ENCODE measurements around the gene ANKRD34B.
"Not testable (repeated sequence)": the region's sequence is repeated elsewhere in the genome, so short reads cannot be mapped to it uniquely, and the experiment has no call there.

The ANKRD34B gene

DNA sequence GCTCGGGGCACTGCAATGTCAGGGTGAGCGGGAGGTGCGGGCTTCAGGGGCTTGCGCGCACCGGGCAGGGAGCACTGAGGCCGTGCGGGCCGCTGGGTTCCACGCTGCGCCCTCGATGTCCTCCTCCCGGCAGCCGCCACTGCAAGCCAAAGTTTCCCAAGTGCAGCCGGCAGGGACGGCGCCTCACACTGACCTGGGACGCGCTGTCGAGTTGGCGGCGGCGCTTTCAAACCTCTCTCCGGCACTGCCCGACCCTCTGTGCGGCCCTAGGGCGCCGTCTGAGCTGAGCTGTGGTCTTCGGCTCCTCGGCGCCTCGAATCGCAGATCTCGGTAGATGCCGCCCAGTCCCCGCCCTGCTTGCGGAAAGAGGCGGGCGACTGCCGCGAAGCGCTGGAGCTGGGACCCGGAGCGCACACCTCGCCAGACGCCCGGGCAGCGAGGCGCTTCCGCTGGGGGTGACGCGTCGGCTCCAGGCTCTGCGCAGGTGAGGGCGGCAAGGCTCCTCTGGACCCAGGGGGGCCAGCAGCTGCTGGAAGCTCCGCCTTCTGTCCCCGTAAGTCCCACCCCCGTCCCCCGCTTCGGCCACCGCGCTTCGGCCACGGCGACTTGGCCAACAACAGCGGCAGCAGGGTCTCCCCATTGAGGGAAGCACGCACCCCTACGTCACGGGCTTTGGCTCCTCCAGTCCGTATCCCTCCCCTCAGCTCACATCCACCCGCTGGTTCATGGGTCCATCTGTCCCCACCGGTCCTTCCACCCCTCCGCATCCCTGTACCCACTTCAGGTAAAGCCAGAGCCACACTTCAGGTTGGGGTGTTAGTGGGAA, at the start of gene ANKRD34B:
Gene ANKRD34B, minus strand, starts transcription at position 320 of the 826 bp plus-strand sequence. CDS start 10,261 bp downstream, outside the sequence.
- DNase-seq (ENCODE audit: extremely low spot score, insufficient read length, low read depth) (peak; percentile 17), FAIRE-seq (no peak)

GRCh38 chr5:80619086-80619485, 49.0 kb upstream of the ANKRD34B start:
- DNase-seq (ENCODE audit: extremely low spot score, insufficient read length, low read depth): no peak
- no peak for FAIRE-seq

DNA sequence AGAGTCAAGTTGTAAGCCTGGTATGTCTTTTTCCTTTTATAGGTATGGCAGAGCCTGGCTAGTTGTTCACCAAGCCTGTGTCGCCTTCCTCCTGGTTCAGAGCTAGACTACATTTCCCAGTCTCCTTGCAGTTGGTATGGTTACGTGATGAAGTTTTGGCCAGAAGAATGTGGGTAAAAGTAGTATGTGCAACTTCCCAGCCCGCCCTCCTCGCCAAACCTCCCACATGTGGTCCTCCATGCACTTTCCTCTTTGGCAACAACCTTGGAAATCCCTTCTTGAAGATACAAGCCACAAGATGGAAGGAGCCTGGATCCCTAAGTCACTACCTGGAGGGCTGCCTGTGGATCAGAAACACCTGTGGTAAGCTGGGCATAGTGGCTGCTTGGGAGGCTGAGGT, 48.4 kb upstream of the ANKRD34B start:
- FAIRE-seq: no peak
- DNase-seq (ENCODE audit: extremely low spot score, insufficient read length, low read depth): no peak

GRCh38 chr5:80615266-80615914, 45.3 kb upstream of the ANKRD34B start:
- DNase-seq (ENCODE audit: extremely low spot score, insufficient read length, low read depth) (no peak), FAIRE-seq (no peak)

DNA sequence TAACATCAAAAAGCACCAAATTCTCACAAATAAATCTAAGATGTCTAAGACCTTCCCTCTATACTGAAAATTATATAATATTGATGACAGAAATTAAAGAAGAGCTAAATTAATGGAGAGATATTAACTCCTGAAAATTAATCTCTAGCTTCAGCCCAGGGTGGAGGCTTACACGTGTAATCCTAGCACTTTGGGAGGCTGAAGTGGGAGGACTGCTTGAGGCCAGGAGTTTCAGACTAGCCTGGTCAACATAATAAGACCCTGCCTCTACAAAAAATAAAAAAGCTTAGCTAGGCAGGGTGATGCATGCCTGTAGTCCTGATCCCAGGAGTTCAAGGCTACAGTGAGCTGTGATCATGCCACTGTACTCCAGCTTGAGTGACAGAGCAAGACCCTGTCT, 39.6 kb upstream of the ANKRD34B start:
- no peak for FAIRE-seq

DNA sequence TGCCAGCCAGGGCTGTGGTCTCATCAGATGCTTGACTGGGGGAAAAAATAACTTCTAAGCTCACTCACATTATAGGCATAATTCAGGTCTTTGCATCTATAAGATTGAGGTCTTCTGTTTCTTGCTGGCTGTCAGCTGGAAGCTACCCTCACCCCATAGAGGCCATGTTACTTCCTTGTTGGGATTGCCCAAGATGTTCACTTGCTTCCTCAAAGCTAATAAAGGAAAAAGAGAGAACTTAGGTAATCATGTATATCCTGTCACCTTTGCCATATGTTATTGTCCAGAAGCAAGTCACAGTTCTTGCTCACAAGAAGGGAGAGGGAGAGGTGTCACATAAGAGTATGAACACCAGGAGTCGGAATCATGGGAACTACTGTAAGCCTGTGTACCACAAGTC, 38.7 kb upstream of the ANKRD34B start:
- FAIRE-seq (no peak), DNase-seq (ENCODE audit: extremely low spot score, insufficient read length, low read depth) (no peak)

More for the DNA sequence above, 39.6 kb upstream of the ANKRD34B start:
- no peak for DNase-seq (ENCODE audit: extremely low spot score, insufficient read length, low read depth)

DNA sequence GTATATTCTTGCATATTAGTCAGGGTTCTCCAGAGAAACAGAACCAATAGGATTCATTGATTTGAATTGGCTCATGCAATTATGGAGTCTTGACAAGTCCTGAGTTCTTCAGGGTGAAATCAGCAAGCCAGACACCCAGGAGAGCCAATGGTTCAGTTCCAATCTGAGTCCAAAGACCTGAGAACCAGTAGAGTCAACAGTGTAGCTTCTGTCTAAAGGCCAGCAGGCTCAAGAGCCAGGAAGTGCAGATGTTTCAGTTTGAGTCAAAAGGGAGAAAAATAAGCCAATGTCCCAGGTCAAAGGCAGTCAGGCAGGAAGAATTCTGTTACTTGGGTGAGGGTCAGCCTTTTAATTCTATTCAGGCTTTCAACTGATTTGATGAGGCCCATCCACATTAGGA, 37.8 kb upstream of the ANKRD34B start:
- DNase-seq (ENCODE audit: extremely low spot score, insufficient read length, low read depth): peak; percentile 7
- FAIRE-seq: peak; percentile 95

DNA sequence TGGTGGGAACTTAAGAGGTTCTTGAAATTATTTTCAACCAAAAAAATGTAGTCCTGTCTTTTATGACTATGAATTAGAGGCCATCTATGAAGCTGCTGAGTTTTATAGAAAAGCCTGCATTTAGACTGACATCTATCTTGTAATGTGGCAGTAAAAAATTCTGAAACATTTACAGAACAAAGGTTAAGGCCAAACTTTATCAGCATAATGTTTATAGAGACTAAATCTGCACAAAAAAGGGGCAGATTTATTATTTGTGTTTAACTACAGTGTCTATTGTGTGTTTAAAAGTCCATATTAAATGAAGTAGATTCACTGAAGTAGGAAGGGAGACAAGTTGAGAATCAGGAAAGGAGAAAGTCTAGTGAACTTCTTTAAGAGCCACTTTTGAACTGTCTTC, 37.3 kb upstream of the ANKRD34B start:
- no peak for FAIRE-seq

GRCh38 chr5:80600943-80601693, 31.0 kb upstream of the ANKRD34B start:
- no peak for FAIRE-seq

More for the DNA sequence above, 37.3 kb upstream of the ANKRD34B start:
- no peak for DNase-seq (ENCODE audit: extremely low spot score, insufficient read length, low read depth)

GRCh38 chr5:80597500-80597899, 27.4 kb upstream of the ANKRD34B start:
- FAIRE-seq (no peak), DNase-seq (ENCODE audit: extremely low spot score, insufficient read length, low read depth) (no peak)

More at GRCh38 chr5:80600943-80601693, 31.0 kb upstream of the ANKRD34B start:
- no peak for DNase-seq (ENCODE audit: extremely low spot score, insufficient read length, low read depth)

- DNase-seq (ENCODE audit: extremely low spot score, insufficient read length, low read depth) (no peak), FAIRE-seq (no peak)
Observed at GRCh38 chr5:80594810-80595209, 24.7 kb upstream of the ANKRD34B start.

DNA sequence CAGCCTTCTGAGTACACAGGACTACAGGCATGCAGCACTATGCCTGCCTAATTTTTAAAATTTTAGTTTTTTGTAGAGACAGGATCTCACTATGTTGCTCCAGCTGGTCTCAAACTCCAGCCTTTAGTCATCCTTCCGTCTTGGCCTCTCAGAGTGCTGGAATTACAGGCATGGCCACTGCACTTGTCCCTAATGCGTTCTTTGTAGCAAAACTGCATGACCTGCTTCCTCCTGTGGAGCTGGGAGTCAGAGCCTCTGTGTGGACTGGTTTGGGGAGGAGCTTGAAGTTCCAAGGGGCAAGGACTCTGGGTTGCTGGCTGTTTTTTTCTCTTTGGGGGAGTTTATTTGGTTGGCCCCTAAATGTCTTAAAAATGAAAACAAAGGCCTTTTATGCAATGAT, 22.7 kb upstream of the ANKRD34B start:
- no peak for FAIRE-seq
- no peak for DNase-seq (ENCODE audit: extremely low spot score, insufficient read length, low read depth)

- FAIRE-seq (no peak), DNase-seq (ENCODE audit: extremely low spot score, insufficient read length, low read depth) (no peak)
Observed at GRCh38 chr5:80592105-80592504, 22.0 kb upstream of the ANKRD34B start.

DNA sequence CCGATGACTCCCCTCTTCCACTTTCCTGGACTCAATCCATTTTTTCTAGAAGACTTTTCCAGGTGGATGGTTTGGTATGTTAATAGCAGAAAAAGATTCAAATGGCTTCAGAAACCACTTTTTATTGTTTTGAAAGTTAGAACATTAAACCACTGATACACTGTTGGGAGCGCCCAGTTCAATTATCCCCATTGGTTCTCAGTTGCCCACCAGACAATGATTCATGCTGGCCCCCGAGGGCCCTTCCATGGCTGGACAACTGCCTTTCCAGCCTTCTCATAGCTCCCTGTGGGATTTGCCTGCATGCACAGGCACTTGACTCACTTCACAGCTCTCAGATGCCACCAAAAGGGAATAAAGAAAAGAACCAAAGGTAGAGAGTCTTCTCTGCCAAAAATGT, 21.3 kb upstream of the ANKRD34B start:
- FAIRE-seq (no peak), DNase-seq (ENCODE audit: extremely low spot score, insufficient read length, low read depth) (no peak)

DNA sequence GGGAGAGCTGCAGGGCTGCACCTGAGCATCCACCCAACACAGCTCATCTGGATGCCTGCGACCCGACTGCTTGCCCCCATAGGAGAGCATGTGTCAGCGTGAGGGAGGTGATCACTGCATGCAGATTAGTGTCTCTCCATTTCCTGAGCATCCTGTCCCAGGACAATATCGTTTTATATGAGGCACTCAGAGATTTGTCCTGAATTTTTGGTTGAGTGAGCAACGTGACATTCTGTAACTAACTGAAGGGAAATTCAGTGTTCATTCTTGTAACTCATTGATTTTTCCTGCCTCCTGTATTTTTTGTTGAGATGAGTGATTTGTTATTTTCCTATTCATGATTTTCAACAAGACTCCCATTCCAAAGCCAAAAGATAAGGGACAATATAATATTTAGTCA, 20.7 kb upstream of the ANKRD34B start:
- FAIRE-seq (no peak), DNase-seq (ENCODE audit: extremely low spot score, insufficient read length, low read depth) (no peak)

- no peak for FAIRE-seq
- DNase-seq (ENCODE audit: extremely low spot score, insufficient read length, low read depth): no peak
Observed at GRCh38 chr5:80588858-80589540, 18.9 kb upstream of the ANKRD34B start.

DNA sequence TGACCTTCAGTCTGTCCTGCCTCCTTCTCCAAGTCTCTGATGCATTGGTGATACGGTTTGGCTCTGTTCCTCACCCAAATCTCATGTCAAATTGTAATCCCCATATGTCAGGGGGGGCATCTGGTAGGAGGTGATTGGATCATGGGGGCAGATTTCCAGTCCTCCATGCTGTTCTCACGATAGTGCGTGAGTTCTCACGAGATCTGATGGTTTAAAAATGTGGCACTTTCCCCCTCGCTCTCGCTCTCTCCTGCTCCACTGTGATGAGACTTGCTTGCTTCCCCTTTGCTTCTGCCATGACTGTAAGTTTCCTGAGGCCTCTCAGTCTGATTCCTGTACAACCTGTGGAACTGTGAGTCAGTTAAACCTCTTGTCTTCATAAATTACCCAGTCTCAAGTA, 14.7 kb upstream of the ANKRD34B start:
- DNase-seq (ENCODE audit: extremely low spot score, insufficient read length, low read depth) (no peak), FAIRE-seq (no peak)

DNA sequence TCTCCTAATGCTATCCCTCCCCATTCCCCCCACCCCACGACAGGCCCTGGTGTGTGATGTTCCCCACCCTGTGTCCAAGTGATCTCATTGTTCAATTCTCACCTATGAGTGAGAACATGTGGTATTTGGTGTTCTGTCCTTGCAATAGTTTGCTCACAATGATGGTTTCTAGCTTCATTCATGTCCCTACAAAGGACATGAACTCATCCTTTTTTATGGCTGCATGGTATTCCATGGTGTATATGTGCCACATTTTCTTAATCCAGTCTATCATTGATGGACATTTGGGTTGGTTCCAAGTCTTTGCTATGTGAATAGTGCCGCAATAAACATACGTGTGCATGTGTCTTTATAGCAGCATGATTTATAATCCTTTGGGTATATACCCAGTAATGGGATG, 10.2 kb upstream of the ANKRD34B start:
- not testable (repeated sequence) for DNase-seq (ENCODE audit: extremely low spot score, insufficient read length, low read depth); FAIRE-seq

GRCh38 chr5:80579050-80579449, 9.0 kb upstream of the ANKRD34B start:
- no peak for FAIRE-seq

DNA sequence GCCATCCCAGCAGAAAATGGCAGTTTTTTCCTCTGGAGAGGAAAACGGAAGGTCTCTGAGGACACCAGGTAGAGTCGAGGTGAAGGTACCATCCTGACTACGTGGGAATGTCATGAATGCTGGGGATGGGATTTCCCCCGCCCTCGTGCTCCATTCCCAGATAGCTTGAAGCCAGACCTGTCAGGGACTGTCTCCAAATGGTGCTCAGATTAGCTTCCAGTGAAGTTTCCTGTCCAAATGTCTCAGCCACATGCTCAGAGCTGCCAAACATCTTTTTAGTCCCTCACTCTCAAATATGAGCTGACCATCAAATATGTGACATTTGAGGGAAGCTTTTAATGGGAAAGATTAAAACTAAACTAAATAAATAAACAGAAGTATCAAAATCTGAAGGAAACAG, 7.6 kb upstream of the ANKRD34B start:
- FAIRE-seq (no peak), DNase-seq (ENCODE audit: extremely low spot score, insufficient read length, low read depth) (no peak)

More at GRCh38 chr5:80579050-80579449, 9.0 kb upstream of the ANKRD34B start:
- DNase-seq (ENCODE audit: extremely low spot score, insufficient read length, low read depth): no peak
